ENCODE results near the gene SH3TC1. TPM values are rescaled to one million over a fixed set of nuclear protein-coding genes. Genes with fewer than 3 reads are reported as not detected.

SH3TC1 gene
- polyA plus RNA-seq, 3 donors from 2014 or later = 3.4 to 18.1 (median 4.2) TPM

DNA sequence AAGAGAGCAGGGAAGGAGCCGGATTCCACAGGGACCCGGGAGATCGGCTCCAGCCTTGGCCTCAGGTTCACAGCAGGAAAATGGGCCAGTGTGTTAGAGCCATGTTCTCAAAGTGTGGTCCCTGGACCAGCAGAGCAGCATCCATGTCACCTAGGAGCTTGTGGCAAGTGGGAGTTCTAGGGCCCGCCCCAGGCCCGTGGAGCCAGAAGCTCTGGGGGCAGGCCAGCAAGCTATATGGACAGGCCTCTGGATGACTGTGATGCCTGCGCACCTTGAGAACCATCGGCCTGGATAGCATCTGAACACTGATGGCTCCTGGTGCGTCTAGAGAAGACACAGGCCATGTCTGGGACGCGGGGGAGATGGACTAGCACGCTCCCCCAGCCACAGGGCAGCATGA, 33.7 kb downstream of the SH3TC1 start:
- Mint-ChIP-seq H3K36me3 (peaks cover 0 to 4% (median 3%) of the 10 kb centered on the region in 3 donors), H3K9me3 (no peaks in the 10 kb centered on the region), H3K27ac (no peak overlapping the region), H3K27me3 (ENCODE audit: low read depth in 3 of 3) (no peaks in the 10 kb centered on the region), H3K4me3 (no peak overlapping the region), H3K4me1 (peaks cover 17 to 23% of the 10 kb centered on the region in 2 donors)
- DNase-seq = no peak

DNA sequence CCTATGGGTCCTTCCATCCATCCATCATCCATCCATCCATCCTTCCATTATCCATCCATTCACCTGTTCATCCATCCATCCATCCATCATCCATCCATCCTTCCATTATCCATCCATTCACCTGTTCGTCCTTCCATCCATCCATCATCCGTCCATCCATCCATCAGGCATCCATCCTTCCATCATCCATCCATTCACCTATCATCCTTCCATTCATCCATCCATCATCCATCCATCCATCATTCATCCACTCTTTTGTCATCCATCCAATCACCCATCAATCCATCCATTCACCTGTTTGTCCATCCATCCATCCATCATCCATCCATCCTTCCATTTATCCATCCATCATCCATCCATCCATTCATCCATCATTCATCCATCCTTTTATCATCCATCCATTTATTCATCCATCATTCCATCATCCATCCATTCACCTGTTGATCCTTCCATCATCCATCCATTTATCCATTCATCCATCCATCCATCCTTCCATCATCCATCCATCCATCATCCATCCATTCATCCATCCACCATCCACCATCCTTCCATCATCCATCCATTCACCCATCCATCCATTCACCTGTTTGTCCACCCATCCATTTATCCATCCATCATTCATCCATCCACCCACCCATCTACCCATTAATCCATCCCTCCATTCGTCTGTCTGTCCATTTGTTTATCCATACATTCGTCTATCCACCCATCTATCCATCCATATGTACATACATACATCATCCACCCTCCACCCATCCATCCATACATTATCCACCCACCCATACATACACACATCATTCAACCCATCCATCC, 34.8 kb downstream of the SH3TC1 start:
- no peak overlapping the region for H3K27ac Mint-ChIP-seq
- H3K4me3 Mint-ChIP-seq = no peak overlapping the region
- peaks cover under 1 to 4% (median 3%) of the 10 kb centered on the region in 3 donors for H3K36me3 Mint-ChIP-seq
- no peaks in the 10 kb centered on the region for H3K9me3 Mint-ChIP-seq
- H3K4me1 Mint-ChIP-seq = peaks cover 12 to 19% of the 10 kb centered on the region in 2 donors
- DNase-seq = no peak
- H3K27me3 Mint-ChIP-seq (ENCODE audit: low read depth in 3 of 3) = no peaks in the 10 kb centered on the region

DNA sequence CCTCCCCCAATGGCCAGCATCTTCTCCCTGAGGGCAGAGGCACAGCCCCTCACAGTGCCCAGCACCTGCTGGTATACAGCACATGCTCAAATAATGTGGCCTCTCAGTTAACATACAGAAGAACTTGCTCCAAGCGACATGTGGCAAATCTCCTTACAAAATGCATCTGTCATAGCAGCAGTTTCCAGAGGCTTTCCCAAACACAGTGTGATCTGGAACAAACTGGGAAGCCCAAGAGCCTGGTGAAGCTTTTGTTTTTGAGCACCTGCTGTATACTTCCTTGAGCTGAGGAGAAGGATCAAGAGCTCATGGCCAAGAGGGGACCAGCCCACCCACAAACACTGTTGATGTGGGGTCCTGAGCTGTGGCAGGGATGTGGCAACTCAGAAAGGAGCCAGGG, 35.6 kb downstream of the SH3TC1 start:
- Mint-ChIP-seq H3K9me3 (peaks cover 0 to 2% (median 0%) of the 10 kb centered on the region in 6 donors), H3K27ac (no peak overlapping the region), H3K27me3 (ENCODE audit: low read depth in 3 of 3) (no peaks in the 10 kb centered on the region), H3K36me3 (peaks cover 6 to 10% (median 8%) of the 10 kb centered on the region in 3 donors), H3K4me1 (peaks cover 6 to 12% of the 10 kb centered on the region in 2 donors), H3K4me3 (no peak overlapping the region)
- no peak for DNase-seq

DNA sequence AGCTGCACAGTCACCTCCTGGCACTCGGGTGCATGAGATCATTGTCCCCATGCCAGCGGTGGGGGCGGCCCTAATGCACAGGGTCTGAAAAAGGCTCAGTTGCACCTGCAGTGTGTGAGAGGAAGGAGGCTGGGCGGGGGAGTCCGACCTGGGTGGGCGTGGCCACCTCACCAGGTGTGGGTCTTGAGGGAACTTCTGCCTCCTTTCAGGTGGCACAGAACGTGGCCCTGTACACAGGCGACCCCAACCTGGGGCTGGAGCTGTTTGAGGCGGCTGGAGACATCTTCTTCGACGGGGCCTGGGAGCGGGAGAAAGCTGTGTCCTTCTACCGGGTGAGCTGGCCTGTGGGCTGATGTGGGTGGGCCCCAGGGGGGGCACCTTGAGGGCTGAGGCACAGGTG, 36.1 kb downstream of the SH3TC1 start:
- Mint-ChIP-seq H3K27ac (peak overlapping the region in 1 of 6 donors; percentile 17), H3K9me3 (peaks cover 0 to 2% (median 0%) of the 10 kb centered on the region in 6 donors), H3K36me3 (peaks cover 6 to 10% (median 8%) of the 10 kb centered on the region in 3 donors), H3K4me3 (no peak overlapping the region), H3K4me1 (peaks cover 6 to 9% of the 10 kb centered on the region in 2 donors), H3K27me3 (ENCODE audit: low read depth in 3 of 3) (no peaks in the 10 kb centered on the region)
- DNase-seq = no peak

DNA sequence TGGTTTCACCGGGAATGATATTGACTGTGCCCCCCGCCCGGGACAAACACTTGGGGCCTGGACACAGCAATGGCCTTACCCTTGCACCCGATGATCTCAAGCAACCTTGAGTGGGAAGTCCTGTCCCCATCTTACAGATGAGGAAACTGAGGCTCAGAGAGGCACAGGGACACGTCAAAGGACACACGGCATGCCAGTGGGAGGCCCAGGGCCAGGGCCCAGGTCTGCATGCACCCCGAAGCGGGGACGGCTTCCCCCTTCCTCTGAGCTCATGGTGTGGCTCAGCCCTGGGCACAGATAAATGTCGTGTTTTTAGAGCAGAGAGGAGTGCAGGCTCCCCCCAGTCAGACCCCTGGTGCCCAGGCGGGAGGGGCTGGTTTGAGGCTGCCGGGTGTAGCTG, 36.6 kb downstream of the SH3TC1 start:
- Mint-ChIP-seq H3K36me3 (peaks cover 6 to 8% (median 6%) of the 10 kb centered on the region in 3 donors), H3K27ac (peak overlapping the region in 1 of 6 donors; percentile 17), H3K4me3 (no peak overlapping the region), H3K4me1 (peaks cover 3 to 9% of the 10 kb centered on the region in 2 donors), H3K27me3 (ENCODE audit: low read depth in 3 of 3) (no peaks in the 10 kb centered on the region), H3K9me3 (peaks cover 0 to 2% (median 0%) of the 10 kb centered on the region in 6 donors)
- DNase-seq = no peak

DNA sequence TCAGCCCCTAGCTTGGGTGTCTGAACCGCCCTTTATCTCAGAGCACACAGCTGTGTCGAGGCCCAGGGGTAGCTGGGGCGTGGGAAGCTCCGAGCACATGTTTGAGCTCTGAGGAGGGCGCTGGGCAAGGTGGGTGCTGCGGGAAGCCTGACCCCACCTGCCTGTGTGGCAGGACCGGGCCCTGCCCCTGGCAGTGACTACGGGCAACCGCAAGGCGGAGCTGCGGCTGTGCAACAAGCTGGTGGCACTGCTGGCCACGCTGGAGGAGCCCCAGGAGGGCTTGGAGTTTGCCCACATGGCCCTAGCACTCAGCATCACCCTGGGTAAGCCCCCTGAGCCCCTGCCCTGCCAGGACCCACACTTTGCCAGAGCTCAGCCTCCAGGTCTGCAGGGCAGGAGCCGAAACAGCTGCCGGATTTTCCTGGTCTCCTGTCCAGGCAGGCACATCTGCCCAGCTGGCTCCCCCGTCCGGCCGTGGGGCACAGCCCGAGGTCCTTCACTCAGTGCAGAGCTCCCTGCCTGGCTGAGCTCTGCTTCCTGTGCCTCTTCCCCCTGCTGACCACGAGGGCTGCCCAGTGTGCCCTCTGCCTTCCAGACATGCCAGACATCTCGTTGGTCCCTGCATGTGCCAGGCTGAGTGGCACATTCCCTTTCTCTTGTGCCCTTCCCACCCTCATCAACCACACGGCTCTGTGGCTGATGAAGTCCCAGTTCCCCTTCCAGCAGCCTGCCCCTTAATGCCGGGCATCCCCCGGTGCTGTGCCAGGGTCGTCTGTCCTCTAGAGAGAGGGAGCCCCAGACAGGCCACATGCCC, 37.2 kb downstream of the SH3TC1 start:
- peaks cover 6 to 8% (median 6%) of the 10 kb centered on the region in 3 donors for H3K36me3 Mint-ChIP-seq
- no peak overlapping the region for H3K4me3 Mint-ChIP-seq
- no peaks in the 10 kb centered on the region for H3K27me3 Mint-ChIP-seq (ENCODE audit: low read depth in 3 of 3)
- peaks cover 0 to 2% (median 0%) of the 10 kb centered on the region in 6 donors for H3K9me3 Mint-ChIP-seq
- peaks cover 0 to 10% of the 10 kb centered on the region in 2 donors for H3K4me1 Mint-ChIP-seq
- no peak for DNase-seq
- no peak overlapping the region for H3K27ac Mint-ChIP-seq

DNA sequence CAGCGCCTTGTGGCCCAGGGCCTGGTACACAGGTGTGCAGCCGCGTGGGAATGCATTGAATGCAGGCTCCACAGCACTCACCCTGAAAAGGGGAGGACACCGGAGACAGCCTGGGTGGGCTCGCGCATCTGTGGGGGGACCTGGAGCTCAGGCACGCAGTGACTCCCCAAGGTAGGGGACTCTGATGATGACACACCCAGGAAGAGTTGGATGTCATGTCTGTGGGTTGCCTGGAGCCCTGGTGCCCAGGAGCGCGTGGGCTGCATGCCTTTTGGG, 37.8 kb downstream of the SH3TC1 start:
- Mint-ChIP-seq H3K27me3 (ENCODE audit: low read depth in 3 of 3) (no peaks in the 10 kb centered on the region), H3K4me3 (no peak overlapping the region), H3K36me3 (peaks cover 6 to 8% (median 6%) of the 10 kb centered on the region in 3 donors)

DNA sequence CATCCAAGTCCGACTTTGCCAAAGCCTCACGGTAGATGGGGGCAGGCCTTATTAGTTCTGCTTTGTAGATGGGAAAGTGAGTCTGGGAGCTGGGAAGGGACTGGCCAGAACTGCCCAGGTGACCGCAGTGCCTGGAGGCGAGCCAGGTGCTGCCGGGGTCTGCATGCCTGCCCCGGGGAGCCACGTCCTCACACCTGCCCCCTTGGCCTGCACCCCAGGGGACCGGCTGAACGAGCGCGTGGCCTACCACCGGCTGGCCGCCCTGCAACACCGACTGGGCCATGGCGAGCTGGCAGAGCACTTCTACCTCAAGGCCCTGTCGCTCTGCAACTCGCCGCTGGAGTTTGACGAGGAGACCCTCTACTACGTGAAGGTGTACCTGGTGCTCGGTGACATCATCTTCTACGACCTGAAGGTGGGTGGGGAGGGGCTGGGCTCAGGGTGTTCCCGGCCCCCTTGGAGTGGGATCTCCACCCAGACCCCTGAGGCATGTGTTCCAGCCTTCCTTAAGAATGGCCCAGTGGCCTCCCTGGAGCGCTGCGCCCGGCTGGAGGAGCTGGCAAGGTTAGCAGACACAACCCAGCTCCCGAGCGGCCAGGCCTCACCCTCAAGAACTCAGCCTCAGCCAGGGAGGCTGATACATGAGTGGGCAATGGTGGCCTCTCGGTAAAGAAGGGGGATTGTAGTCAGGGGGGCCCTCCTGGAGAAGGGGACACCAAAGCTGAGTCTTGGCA, 38.3 kb downstream of the SH3TC1 start:
- Mint-ChIP-seq H3K27me3 (ENCODE audit: low read depth in 3 of 3) (peaks cover 0 to 1% (median 0%) of the 10 kb centered on the region in 3 donors), H3K27ac (no peak overlapping the region), H3K9me3 (peaks cover 0 to 2% (median 0%) of the 10 kb centered on the region in 6 donors), H3K4me1 (peaks cover 0 to 10% of the 10 kb centered on the region in 2 donors), H3K36me3 (peaks cover 6 to 8% (median 6%) of the 10 kb centered on the region in 3 donors), H3K4me3 (no peak overlapping the region)
- DNase-seq = no peak

More for the DNA sequence above, 37.8 kb downstream of the SH3TC1 start:
- H3K4me1 Mint-ChIP-seq = peaks cover 0 to 10% of the 10 kb centered on the region in 2 donors
- no peak for DNase-seq
- peaks cover 0 to 2% (median 0%) of the 10 kb centered on the region in 6 donors for H3K9me3 Mint-ChIP-seq
- H3K27ac Mint-ChIP-seq = no peak overlapping the region

DNA sequence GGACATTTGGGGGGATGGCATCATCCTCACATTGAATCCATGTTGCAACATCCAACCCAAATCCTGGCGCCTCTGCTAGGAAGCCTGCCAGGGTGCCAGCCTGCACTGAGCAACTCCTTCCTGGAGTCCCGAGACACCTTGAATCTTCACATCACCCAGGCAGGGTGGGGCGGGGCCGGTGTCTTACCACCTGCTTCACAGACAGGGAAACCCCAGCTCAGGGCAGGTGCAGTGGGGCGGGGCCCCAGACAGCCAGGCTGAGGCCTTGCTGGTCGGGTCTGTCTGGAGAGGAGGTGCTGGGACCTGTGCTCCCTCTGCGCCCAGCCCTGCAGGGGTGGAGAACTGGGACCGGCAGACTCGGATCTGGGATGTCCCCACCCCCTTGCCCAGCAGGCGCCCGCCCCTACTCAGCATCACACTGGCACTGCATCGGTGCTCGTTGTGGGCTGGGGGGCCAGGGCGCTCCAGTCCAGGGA, 39.0 kb downstream of the SH3TC1 start:
- Mint-ChIP-seq H3K4me1 (peaks cover 0 to 10% of the 10 kb centered on the region in 2 donors), H3K9me3 (peaks cover 0 to 2% (median 0%) of the 10 kb centered on the region in 6 donors), H3K4me3 (no peak overlapping the region), H3K27ac (no peak overlapping the region), H3K27me3 (ENCODE audit: low read depth in 3 of 3) (peaks cover 0 to 1% (median 0%) of the 10 kb centered on the region in 3 donors), H3K36me3 (peaks cover 6 to 8% (median 6%) of the 10 kb centered on the region in 3 donors)
- DNase-seq = no peak

DNA sequence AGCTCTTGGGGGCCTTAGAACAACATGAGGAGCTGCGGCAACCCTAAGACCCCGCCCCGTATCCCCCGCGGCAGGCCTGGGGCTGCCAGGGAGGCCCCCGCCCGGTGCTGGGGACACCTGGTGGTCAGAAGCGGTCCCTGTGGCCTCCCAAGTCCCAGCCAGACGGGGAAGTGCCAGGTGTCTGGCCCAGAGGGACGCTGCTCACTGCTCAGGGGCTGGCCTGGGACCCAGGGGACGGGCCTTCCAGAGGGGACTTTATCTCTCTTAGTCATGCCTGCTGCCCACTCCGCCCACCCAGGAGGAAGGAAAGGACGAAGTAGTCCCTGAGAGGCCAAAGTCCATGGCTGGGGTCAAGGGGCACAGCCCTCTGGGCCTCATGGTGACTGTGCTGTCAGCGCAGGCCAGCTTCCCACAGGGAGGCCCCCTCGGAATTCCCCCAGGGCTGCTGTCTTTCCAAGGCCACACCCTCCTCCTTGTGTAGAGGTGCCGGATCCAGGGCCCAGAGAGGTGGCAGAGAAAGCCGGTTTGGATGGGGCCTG, 39.5 kb downstream of the SH3TC1 start:
- DNase-seq = no peak
- Mint-ChIP-seq H3K4me1 (peaks cover 0 to 10% of the 10 kb centered on the region in 2 donors), H3K36me3 (peaks cover 6 to 8% (median 6%) of the 10 kb centered on the region in 3 donors), H3K4me3 (no peak overlapping the region), H3K9me3 (peaks cover 0 to 2% (median 0%) of the 10 kb centered on the region in 6 donors), H3K27me3 (ENCODE audit: low read depth in 3 of 3) (peaks cover 0 to 1% (median 0%) of the 10 kb centered on the region in 3 donors), H3K27ac (no peak overlapping the region)

DNA sequence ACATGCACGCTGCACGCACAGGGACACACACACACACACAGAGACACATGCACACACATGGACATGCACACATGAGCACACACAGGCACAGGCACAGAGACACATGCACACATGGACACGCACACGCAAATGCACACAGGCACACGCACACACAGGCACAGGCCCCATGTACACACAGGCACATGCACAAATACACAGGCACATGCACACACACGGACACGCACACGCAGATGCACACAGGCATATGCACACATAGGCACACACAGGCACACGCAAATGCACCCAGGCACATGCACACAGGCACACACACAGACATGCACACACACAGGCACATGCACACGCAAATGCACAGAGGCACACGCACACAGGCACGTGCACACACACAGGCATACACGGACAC, 40.1 kb downstream of the SH3TC1 start:
- H3K9me3 Mint-ChIP-seq = peaks cover 0 to 2% (median 0%) of the 10 kb centered on the region in 6 donors
- H3K4me3 Mint-ChIP-seq = peak overlapping the region in 2 of 5 donors; percentile 21 to 50
- H3K36me3 Mint-ChIP-seq = peaks cover 6 to 8% (median 6%) of the 10 kb centered on the region in 3 donors
- H3K27me3 Mint-ChIP-seq (ENCODE audit: low read depth in 3 of 3) = peaks cover 0 to 5% (median 0%) of the 10 kb centered on the region in 3 donors
- DNase-seq = no peak
- H3K4me1 Mint-ChIP-seq = peaks cover 0 to 10% of the 10 kb centered on the region in 2 donors
- peak overlapping the region in 1 of 6 donors; percentile 66 for H3K27ac Mint-ChIP-seq

DNA sequence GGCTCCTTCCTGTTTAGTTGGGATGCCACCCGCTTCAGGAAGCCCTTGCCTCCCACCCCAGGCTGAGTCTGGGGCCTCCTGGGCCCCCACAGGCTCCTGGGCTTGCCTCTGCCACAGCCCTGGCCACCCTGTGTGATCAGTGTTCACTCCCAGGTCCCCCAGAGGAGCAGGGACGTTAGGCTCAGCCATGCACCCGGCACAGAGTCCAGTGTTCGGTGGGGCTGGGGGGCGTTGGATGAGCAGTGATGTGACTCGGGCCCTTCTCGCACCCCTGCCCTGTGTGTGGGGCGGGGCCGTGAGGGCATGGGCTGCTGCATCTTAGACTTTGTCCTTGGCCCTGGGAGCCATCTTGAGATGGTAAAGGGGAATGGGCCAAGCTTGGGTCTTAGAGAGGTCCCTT, 40.6 kb downstream of the SH3TC1 start:
- Mint-ChIP-seq H3K4me1 (peaks cover 0 to 10% of the 10 kb centered on the region in 2 donors), H3K9me3 (peaks cover 0 to 2% (median 0%) of the 10 kb centered on the region in 6 donors), H3K27me3 (ENCODE audit: low read depth in 3 of 3) (peaks cover 0 to 5% (median 0%) of the 10 kb centered on the region in 3 donors), H3K4me3 (no peak overlapping the region), H3K36me3 (peaks cover 6 to 8% (median 6%) of the 10 kb centered on the region in 3 donors), H3K27ac (no peak overlapping the region)
- DNase-seq = no peak
